ENCODE results near the gene RETSAT.
"Not testable (repeated sequence)": the region's sequence is repeated elsewhere in the genome, so short reads cannot be mapped to it uniquely, and the experiment has no call there.

The RETSAT gene

DNA sequence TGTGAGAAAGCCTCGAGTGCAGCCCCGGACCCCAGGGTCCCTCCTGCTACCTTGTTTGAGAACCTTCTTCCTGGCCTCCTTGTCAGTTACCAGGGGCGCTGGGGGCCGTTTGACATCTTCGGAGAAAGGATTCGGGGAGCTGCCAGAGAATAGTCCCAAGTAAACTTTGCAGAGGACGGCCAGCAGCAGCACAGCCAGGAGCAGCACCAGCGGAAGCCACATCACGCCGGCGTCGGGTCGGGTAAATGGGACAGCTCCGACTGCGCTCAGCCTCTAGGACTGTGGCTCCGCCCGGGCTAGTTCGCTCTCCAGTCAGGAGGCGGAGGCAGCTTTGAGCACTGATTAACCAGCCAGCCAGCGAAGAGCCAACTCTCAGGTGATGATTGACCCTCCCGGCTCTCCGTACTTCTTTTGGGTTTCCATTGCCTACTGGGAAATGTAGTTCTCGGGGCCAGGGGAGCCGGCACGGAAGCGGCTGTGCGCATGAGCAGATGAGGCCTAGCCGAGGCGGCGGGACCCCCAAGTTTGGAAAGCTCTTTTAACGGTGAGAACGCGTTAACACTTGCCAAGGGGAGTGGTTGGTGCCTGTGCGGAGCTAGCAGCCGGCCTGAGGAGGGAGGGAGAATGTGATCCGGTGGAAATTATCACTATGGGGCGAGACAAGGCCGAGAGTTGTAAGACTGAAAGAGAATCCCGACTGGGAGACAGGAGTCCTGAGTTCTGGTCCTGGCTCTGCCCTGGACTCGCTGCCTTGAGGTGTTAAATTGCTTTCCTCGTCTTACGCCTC, at the start of gene RETSAT, which contains the start of gene ELMOD3:
Gene RETSAT (minus strand): TSS at position 243 of the 787 bp plus-strand sequence. CDS start 21 bp downstream, at position 222.
Gene ELMOD3 (plus strand): TSS at position 484 of the 787 bp plus-strand sequence. CDS start 2,430 bp downstream, outside the sequence.
- DNase-seq, result peak; percentile 92 to 95

- DNase-seq, result no peak
Observed at GRCh38 chr2:85401844-85402243, 47.5 kb upstream of the RETSAT start.

GRCh38 chr2:85401464-85401805, 47.1 kb upstream of the RETSAT start:
- no peak for DNase-seq

- no peak for DNase-seq
Observed at GRCh38 chr2:85400541-85401463, 46.5 kb upstream of the RETSAT start.

DNA sequence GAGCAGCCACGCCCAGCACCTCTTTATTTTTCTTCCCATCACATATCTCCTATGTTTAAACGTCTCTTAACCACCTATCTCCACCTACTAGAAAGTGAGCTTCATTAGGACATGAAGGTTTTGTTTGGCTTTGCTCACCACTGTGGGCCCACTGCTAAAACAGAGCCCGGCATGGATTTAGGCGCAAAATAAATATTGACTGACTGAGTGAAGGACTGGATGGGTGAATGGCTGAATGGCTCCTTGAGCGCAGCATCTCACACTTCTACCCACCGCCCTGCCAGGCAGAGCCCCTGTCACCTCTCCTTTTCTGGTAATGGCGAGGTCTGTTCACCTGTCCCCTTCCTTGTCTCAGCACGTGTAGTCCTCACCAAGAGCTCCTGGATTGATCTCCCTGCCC, 45.7 kb upstream of the RETSAT start:
- no peak for DNase-seq

GRCh38 chr2:85399183-85399455, 44.8 kb upstream of the RETSAT start:
- DNase-seq, result no peak

DNA sequence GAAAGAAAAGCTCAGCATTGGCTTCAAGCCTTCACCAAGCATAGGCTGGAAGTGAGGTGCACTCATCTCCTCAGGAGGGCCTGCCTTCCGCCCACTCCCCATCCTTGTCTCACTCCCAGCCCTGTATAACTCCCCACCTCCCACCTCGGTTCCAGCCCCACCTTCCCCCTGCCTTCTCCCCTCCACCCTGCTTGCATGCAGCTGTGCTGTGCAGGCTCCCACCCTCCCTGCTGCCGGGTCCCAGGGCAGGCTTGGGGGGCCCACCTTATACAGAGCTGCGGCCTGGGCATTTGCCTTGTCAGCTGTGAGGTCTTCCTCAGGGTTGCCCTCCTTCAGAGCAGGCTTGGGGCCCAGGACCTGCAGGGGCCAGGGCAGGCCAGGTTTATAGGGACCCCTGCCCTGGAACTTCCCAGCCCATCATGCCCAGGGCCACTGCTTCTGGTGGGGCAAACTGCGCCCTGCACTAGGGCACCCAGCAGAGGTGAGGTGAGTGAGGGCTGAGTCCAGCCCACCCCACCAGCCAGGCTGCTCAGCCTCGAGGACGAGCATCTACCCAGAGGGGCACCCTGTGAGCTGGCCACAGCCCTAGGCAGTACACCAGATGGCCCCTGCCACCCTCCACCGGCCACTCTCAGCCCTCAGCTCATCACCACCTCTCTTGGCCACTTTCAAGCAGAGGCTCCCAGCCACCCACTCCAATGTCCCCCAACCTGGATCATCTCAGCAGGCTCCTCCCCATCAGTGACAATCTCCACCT, 44.3 kb upstream of the RETSAT start:
- DNase-seq, result no peak

DNA sequence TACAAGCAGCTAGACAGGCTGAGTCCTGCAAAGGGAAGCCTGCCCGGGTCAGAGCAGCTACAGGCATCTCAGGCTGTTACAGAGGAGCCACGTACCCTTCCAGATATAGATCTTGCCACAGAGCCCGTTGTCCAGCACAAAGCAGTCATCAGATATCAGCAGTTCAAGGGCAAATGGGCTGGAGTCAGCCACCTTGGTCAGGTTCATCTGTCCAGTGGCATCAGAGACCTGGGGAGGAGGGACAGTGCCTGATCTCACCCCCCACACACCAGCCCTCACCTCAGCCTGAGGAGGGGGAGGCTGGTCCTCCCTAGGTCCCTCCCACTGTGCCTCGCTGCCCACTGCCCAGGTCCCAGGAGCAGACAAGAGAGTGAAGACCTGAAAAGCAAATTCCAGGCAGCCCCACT, 43.6 kb upstream of the RETSAT start:
- no peak for DNase-seq

DNA sequence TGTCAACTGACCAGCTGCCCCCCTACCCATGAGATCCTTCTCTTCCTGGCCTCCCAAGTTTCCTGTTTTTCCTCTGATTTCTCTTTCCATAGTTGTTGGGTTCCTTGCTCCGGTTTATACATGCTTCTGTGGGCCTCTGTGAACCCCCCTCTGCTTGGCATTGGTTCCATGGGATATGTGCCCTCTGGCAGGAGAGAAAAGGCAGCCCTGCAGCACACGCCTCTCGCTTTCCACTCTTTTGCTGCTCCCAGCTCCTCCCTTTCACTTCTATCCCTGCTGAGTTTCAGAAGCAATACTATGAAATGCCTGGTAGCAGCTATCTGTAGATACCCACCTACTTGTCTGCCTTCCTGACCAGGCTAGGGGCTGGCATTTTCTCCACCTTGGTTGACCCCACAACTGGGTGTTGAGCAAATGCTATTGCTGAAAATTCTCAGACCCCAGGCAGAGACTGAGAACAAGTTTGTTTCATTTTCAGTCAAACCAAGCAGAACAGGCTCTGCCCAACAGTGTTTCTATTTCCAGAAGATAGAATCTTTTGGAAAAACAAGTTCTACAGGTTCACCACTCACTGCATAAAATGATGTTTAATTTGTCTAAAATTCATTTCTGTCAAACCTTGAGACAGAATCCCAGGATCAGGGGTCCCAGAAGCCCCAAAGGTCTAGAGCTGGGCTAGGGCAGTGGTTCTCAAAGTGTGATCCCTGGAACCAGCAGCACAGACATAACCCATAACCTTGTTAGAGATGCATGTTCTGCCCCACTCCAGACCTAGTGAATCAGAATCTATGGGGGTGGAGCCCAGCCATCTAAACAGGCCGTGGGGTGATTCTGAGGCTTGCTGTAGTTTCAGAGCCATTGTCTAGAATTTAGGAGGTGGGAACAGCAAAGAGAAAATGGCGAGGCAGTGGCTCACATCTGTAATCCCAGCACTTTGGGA, 42.5 kb upstream of the RETSAT start:
- DNase-seq, result no peak

DNA sequence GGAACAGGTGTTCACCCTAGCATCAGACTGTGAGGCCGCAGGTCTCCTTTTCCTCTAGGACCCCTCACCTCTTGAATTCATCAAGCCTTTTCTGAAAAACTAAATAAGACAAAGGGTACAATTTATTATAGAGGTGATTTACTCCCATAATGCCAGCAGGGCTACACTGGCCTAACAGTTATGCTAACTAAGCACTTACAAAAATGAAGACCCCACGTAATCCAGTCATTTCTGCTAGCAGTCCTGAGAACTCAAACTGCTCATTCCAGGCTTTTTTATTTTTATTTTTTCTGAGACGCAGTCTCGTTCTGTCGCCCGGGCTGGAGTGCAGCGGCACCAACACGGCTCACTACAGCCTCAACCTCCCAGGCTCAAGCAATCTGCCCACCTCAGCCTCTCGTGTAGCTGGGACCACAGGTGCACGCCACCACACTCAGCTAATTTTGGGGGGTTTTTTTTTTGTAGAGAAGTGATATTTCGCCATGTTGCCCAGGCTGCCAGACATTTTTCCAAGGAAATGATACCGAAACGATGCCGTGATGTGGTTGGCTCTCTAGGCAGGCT, 41.7 kb upstream of the RETSAT start:
- no peak for DNase-seq

DNA sequence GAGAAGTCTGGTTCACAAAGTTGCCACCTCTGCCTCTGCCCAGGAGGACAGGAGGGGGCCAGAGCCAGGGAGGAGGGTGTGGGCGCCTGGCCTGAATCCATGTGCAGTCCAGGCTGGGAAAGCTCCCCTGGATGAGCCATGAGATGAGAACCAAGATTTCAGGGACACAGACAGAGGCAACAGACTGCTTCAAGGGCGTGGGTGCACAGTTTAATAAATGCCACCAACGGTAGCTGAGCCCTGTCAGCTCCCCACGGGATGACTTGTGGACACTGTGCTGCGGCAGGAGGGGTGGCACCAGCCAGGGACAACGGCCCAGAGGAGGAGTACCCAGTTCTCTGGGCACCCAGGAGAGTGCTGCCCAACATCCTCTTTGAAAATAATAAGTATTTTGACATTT, 40.6 kb upstream of the RETSAT start:
- DNase-seq, result no peak

DNA sequence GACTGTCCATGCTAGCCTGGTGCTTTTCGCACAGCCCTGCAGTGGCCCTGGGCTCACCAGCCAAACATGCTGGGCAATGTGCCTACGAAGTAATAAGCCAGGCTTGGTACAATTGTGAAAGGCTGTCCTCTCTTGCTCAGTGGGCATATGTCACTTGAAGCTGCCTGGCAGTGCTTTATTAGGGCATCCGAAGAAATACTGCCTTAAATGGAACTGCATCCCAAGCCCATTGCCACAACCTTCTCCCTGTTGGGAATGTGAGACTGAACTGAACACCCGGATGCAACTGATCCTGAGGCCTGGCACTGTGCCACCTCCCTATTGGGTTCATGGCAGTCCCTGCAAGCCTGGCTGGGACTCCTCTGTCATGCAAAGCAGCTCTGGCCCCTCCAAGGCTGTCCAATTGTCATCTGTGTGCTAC, 39.9 kb upstream of the RETSAT start:
- no peak for DNase-seq

GRCh38 chr2:85393836-85394235, 39.5 kb upstream of the RETSAT start:
- no peak for DNase-seq

- peak; percentile 65 to 75 for DNase-seq
Observed at GRCh38 chr2:85390941-85391669, 36.8 kb upstream of the RETSAT start.

DNA sequence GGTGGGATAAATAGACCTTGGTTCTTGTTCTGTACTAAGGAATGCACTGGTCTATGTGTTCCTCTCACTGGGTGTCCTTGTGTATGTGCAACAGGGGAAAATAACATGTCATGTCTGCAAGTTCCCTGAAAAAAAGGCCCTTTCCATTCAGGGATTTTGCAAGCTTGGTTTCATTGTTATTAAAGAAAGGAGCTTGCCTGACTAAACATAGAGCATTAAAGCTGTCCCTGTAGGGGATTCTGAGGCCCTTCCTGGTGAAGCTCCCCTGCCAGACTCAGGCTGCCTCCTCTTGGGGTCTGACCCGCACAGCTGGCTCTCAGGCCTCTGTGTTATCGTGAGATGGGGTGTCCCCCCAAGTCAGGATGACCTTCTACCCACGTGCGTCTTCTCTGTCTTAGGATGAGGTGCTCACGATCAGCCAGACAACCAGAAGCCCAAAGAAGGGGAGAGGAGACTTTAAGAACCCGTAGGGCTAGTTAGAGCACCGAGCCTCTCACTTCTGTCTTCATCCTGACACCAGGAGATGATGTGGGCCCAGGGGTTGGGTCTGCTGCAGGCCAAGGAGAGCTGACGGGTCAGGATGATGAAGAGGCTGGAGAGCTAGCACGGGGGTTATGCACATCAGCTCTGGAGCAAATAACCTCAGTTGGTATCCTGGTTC, 34.7 kb upstream of the RETSAT start:
- DNase-seq, result no peak

- no peak for DNase-seq
Observed at GRCh38 chr2:85387754-85388153, 33.4 kb upstream of the RETSAT start.

GRCh38 chr2:85385746-85386145, 31.4 kb upstream of the RETSAT start:
- no peak for DNase-seq

- DNase-seq, result no peak
Observed at GRCh38 chr2:85383850-85384249, 29.5 kb upstream of the RETSAT start.

DNA sequence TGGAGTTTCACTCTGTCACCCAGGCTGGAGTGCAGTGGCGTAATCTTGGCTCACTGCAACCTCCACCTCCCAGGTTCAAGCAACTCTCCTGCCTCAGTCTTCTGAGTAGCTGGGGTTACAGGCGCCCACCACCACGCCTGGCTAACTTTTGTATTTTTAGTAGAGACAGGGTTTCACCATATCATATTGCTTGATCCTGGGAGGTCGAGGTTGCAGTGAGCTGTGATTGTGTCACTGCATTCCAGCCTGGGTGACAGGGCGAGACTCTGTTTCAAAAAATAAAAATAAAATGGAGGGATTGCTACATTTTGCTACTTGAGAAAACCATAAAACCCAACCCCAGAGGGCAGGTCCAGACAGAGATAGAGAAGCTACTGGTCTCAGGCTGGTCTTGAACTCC, 28.8 kb upstream of the RETSAT start:
- not testable (repeated sequence) for DNase-seq

GRCh38 chr2:85380048-85380447, 25.7 kb upstream of the RETSAT start:
- DNase-seq, result no peak

GRCh38 chr2:85378257-85378656, 23.9 kb upstream of the RETSAT start:
- DNase-seq, result no peak
